Limb (tissue), 2 donors: ENCODE measurements around the gene CDK2AP2.

Experiments used
- DNase-seq, 2 donors: peaks; one replicate each; pipeline ENCODE4 v3.0.0-alpha.2; 2016; ENCODE audit errors: extremely low spot score in 2 of 2

The CDK2AP2 gene

GRCh38 chr11:67503119-67504004 is 4.6 kb downstream of the CDK2AP2 start:
- no peak for DNase-seq

DNA sequence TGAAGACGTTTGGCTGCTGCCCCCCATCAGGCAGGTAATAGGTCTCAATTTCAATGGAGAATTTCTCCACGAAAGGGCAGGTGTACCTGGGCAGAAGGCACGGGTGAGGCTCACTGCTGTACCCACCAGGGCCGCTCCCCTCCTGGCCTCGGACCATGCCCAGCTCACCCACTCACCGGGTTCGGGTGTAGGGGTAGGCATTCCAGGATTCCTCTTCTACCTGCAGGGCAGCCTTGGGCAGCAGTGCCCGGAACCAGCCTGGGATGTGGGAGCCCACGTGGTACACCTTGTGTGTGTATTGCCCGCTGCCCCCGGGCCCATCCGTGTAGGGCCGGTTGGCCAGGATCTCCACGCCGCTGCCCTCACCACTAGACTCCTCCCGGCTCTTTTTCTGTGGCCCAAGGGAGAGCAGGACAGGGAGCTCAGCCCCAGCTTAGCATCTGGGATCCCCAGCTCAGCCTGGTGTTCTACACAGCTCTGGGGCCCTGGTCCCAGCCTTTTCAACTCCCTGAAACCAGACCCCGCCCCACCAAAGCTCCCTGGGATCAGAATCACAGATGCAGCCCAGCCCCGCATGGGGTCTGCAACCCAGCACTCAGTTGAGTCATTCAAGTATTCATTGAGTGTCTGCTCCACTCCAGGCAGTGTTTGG is 5.5 kb downstream of the CDK2AP2 start:
- no peak for DNase-seq

GRCh38 chr11:67501854-67502253 is 6.1 kb downstream of the CDK2AP2 start:
- no peak for DNase-seq

DNA sequence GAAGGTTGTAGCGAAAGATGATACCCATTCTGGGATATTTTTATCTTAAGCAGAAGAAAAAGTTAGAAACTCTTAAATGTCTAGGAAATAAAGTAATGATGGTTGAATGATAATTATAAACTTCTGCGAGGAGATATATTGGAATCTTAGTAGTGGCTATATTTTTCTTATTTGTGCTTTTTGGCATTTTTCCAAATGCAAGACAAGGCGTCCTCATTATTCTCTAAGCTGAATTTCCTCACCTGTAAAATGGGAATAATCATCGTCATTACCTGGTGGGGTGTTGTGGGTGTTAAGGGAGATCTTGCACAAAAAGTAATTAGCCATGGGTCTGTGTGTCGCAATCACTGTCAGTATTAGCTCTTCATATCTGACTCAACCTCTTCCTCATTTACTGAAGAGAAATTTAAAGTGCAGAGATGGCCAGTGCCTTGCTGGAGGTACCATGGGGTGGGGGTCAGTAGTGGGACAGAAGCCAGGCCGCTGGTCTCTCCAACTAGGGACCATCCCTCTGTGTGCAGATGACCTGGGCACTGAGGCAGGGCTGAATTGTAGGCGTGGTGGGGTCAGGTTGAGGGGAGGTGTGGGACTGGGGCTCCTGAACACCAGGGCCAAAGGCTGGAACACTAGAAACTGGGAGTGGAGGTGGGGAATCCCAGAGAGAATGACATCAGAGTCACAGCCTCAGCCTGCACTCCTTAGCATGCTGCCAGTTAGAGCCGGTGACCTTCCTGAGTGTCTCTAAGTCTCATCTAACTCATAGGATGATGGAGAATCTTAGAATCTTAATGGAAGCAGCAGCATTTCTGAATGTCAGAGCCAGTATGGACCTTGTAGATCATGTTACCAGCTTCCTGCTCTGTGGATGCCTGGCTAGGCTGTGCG is 6.9 kb downstream of the CDK2AP2 start:
- DNase-seq: no peak

DNA sequence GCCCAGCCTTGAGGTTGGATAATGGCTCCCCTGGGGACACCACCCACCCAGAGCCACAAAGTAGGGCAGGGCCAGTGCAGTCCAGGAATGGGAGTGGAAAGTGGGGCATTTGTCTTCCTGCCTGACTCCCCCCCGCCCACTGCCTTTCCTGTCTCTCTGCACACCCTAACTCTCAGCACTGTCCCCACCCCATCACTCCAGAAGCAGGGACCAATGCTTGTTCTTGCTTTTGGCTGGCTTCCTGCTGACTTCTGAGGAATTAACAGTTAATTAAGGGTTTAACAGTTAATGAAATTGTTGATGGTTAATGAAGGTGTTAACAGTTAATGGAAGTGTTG is 7.5 kb downstream of the CDK2AP2 start:
- no peak for DNase-seq

- no peak for DNase-seq
Observed at GRCh38 chr11:67499808-67500483, 8.0 kb downstream of the CDK2AP2 start.

DNA sequence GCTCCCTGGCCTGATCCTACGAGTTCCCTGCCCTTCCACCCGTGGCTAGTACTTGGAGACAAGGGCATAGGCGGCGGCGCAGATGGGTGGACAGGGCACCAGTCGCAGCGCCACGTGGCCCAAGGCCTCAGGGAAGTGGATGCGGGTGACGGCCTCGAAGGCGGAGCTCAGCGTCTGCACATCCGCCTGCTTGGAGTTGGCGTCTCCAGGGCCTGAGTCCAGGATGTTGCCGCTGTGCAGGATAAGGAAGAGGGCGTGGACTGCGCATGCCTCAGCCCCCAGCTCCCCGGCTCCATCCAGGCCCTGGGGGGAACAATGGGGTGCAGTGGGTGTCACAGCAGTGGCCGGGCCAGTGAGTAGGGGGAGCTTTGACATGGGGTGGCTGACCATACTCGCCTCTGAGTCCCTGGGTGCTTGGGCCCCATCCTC is 9.4 kb downstream of the CDK2AP2 start:
- DNase-seq: no peak

DNA sequence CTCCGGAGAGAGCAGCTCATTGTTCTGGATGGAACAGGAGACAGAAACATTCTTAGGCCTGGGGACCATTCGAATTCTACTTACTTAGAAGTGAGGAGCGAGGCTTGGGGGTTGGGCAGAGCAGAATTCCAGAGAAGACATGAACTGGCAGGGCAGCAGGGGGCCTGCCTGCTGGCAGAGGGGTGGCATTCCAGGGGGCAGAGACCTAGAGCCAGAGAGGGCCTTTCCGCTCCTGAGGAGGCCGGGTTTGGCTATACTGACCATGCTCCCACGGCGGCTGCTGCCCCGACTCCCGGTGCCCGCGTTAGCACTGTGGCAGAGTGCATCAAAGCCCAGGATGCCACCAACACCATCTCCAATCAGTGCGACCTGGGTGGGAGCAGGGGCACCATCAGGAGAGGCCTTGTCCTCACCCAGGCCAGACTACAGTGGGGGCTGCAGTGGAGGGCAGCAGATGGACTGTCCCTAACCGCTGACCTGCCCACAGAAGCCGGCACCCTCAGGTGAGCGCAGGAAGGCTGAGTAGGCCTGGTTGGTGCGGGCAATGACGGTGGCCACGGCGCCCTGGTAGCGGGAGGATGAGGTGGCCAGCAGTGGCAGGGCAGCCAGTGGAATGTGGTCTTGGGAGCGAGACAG is 10.2 kb downstream of the CDK2AP2 start:
- no peak for DNase-seq

- no peak for DNase-seq
Observed at GRCh38 chr11:67496113-67496512, 11.8 kb downstream of the CDK2AP2 start.

DNA sequence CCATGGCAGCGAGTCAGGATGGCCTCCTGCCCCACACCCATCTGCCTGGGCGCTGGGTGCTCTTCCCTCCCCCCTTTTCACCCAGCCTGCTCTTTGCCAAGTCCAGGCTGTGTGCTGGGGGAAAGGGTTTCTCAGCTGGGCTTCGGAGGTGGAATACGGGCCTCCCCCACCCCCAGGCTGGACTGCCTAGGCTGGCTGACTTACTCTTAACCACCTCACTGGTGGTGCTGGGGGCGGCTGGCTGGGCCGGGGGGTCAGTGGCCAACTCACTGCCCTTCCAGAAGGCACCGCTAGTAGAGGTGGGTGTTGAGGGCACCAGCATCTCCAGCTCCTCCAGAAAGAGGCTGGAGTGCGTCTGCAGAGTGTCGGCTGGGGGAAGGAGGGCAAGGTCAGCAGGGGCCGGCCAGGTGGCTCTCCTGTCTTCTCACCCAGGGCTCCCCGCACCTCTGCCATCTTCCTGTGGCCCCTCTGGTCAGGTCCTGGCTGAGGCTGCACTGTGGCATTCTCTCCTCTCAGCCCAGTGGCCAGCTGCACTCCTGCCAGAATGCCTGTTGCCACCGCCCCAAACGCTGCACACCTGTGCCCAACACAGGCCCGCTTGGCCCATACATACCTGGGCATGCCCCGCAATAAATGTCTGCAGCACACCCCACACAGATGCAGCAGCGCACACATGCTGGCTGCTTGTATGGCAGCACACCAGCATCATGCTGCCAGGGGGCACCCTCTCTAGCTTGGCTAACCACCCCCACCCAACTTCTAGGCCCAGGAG is 12.5 kb downstream of the CDK2AP2 start:
- DNase-seq: no peak

- no peak for DNase-seq
Observed at GRCh38 chr11:67494371-67495233, 13.4 kb downstream of the CDK2AP2 start.

GRCh38 chr11:67493548-67494370 is 14.2 kb downstream of the CDK2AP2 start:
- no peak for DNase-seq

DNA sequence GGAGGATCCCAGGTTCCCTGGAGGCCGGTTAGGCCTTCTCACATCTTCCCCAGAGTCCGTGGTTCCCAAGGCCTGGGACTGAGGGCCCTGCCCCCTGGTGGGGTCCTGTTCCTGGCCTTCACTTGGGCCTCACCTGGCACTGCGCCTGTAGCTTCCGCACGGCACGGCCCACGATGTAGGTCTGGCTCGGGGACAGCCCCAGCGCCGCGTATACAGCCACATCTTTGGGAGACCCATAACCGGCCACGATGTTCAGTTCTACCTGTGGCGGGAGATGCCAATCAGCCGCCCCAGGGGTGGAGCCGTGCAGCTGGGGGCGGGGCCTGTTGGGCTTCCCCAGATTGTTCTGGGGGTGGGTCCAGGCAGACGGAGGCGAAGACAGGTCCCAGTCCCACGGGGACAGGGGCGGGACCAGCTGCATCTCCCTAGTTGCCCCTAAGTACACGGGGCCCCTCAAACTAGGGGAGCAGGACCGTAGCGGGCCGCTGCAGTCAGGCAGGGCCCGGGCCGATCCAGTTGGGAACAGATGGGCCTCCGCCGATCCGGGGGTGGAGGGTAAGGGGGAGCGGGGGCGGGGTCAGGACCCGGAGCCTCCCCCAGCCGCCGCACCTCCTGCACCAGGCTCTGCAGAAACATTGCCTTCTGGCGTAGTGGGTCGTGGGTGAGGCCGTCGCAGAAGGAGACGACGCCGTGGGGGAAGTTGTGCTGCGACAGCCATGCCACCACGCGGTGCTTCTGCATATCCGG is 15.0 kb downstream of the CDK2AP2 start:
- no peak for DNase-seq

GRCh38 chr11:67492069-67492727 is 15.8 kb downstream of the CDK2AP2 start:
- DNase-seq: no peak

GRCh38 chr11:67491276-67492068 is 16.5 kb downstream of the CDK2AP2 start:
- DNase-seq: no peak

DNA sequence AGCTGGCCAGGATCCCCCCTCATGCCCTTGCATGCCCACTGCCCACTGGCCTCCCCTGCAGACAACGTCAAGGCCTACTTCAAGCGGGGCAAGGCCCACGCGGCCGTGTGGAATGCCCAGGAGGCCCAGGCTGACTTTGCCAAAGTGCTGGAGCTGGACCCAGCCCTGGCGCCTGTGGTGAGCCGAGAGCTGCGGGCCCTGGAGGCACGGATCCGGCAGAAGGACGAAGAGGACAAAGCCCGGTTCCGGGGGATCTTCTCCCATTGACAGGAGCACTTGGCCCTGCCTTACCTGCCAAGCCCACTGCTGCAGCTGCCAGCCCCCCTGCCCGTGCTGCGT is 17.3 kb downstream of the CDK2AP2 start:
- no peak for DNase-seq
